LNCaP clone FGC (cell line): Measurements from ENCODE around the gene PTPRD.

Experiments used
- DNase-seq: peaks from one replicate; pipeline ENCODE4 v3.0.0-alpha.2; 2011; ENCODE audit warnings: low read depth
- H3K4me3 ChIP-seq: 2 replicates; pipeline ENCODE4 v1.5.1; 2011; ENCODE audit warnings: mild to moderate bottlenecking, low read depth, low read length, control low read depth
- CTCF ChIP-seq: IDR thresholded peaks from 2 replicates; pipeline ENCODE4 v1.5.1; 2012; ENCODE audit warnings: mild to moderate bottlenecking; ENCODE audit not compliant: control insufficient read depth, insufficient read depth; ENCODE audit errors: extremely low read depth

The PTPRD gene

DNA sequence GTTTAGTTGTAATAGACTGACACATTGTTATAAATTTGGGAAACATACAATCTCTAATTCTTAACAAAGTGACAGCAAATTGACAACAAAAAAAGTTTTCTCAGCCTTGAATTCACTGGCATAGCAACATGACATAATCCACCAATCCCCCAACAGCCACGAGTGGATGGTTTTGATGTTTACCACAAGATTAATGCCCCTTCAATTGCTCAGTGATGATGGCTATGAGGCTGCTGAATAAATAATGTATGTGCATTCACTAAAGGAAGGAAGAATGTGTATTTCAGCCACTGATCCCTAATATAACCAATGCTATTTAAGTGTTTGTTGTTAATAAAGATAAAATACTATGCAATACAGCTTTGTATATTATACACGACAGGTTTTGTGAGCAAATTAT is 2069.6 kb downstream of the PTPRD start:
- no peak overlapping the region for H3K4me3 ChIP-seq
- DNase-seq: no peak
- no peak for TF ChIP-seq CTCF

- TF ChIP-seq CTCF: no peak
- no peak overlapping the region for H3K4me3 ChIP-seq
- no peak for DNase-seq
Observed at GRCh38 chr9:8542537-8542936, 2070.3 kb downstream of the PTPRD start.

DNA sequence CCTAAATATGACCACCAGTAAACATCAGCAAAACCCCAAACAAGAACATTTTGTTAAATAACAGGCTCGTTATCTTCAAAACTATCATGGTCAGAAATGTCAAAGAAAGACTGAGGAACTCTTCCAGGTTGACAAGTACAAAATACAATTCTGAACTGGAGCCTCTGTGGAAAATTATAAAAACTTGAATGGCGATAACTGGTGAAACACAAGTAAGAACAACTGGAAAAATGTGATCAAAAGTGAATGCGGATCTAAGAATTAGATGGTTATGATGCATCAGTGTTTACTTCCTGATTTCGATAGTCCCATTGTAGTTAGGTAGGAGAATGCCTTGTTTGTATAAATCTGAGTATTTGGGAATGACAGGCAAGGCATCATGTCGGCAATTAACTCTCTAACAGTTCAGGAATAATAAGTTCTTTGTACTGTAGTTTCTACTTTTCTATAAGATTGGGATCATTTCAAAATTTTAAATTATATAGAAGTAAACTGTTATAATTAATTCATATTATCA is 2073.1 kb downstream of the PTPRD start:
- no peak overlapping the region for H3K4me3 ChIP-seq
- no peak for TF ChIP-seq CTCF
- DNase-seq: no peak

DNA sequence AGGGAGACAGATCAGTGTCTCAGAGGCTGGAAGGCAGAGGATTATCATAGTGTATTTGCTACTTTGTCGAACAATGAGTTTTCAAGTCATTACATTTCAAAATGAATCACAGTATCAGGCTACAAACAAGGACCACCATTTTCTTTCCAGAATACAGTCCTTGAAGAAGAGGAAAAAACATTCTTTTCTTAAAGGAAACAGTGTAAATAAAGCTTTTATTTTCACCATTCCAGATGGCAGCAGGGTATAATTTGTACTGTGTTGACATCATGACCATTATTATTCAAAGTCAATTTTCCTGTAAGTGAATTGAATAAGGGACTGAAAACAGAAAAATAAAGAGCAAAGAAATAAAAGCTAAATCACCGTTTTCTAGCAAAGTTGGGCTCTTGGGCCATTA is 2076.0 kb downstream of the PTPRD start:
- H3K4me3 ChIP-seq: no peak overlapping the region
- TF ChIP-seq CTCF: no peak
- DNase-seq: no peak

- DNase-seq: no peak
Observed at GRCh38 chr9:8534828-8535227, 2078.0 kb downstream of the PTPRD start.

DNA sequence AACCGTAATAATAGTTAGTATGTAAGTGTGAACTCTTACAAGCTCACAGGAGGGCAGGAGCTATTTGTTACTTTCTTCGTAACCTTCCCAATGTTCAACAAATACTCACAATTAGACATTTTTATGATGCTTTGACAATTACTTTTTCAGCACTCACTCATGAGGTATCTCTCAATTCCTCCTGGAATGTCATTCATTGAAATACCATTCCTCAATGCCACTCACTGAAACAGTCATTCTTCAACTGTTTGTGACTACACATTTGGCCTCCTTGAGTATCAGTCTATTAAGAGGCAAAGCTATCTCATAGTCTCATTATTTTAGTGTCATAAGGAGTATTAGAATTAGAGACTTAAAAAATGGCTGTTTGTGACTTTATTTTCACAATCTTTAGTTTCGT is 2079.1 kb downstream of the PTPRD start:
- H3K4me3 ChIP-seq: no peak overlapping the region
- no peak for TF ChIP-seq CTCF
- DNase-seq: no peak

More at GRCh38 chr9:8534828-8535227, 2078.0 kb downstream of the PTPRD start:
- no peak for TF ChIP-seq CTCF
- H3K4me3 ChIP-seq: no peak overlapping the region

DNA sequence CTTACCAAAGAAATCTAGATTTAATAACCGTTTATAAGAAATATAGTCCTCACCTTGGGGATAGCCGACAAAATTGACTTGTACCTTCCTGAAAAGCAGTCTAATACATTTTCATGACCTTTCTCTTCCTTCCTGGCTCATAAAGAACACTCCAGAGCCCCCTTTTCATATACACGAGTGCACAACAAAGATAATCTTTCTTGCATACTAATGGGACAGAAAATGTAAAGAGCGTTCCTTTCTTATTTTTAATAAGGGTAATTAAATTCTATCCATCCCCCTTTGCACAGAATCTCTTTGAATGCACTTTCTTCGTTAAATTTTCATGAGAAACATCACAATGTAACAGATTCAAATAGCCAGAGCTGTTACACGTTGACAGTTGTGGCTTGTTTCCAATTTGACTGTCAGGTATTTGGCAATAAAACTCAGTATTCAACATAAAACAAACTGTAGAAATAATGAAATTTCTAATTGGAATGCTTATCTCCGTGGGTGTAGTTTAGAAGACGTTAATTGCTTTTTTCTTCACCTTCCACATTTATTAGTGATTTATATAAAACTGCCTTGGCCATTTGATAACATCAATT is 2080.9 kb downstream of the PTPRD start:
- no peak overlapping the region for H3K4me3 ChIP-seq
- TF ChIP-seq CTCF: no peak
- DNase-seq: no peak
